Measurements from ENCODE around the gene ATP5F1A.

Gene ATP5F1A

GRCh38 chr18:46046688-46047087, 51.4 kb downstream of the ATP5F1A start:
- Histone ChIP-seq H3K36me3 (ENCODE audit: insufficient read depth, low read length) (no peaks in the 10 kb centered on the region), H3K9ac (ENCODE audit: low read depth, low read length, poor library complexity, severe bottlenecking) (no peak overlapping the region), H3K4me3 (ENCODE audit: low read length, poor library complexity, severe bottlenecking) (no peak overlapping the region), H4K20me1 (ENCODE audit: insufficient read depth, low read length, poor library complexity, severe bottlenecking) (no peaks in the 10 kb centered on the region), H2AFZ (ENCODE audit: low read length) (no peak overlapping the region), H3K79me2 (ENCODE audit: insufficient read depth, low read length) (no peaks in the 10 kb centered on the region), H3K4me1 (ENCODE audit: insufficient read depth, low read length, poor library complexity, severe bottlenecking) (peaks cover 31% of the 10 kb centered on the region), H3F3A (ENCODE audit: low read depth) (peaks cover 11% of the 10 kb centered on the region), H3K9me3 (ENCODE audit: insufficient read depth, low read depth, low read length) (no peaks in the 10 kb centered on the region), H3K9me2 (replicated peaks; ENCODE audit: low read depth, low read length) (no peaks in the 10 kb centered on the region), H3K4me2 (ENCODE audit: low read depth, low read length, poor library complexity, severe bottlenecking) (no peak overlapping the region), H3K27me3 (ENCODE audit: insufficient read depth, low read length, poor library complexity, severe bottlenecking) (no peaks in the 10 kb centered on the region)
- TF ChIP-seq EZH2phosphoT487 (IDR thresholded peaks at IDR 0.05; ENCODE audit: borderline replicate concordance) (no peak), CTCF (conservative IDR thresholded peaks at IDR 0.05; ENCODE audit: low read length) (no peak)

GRCh38 chr18:46046126-46046525, 52.0 kb downstream of the ATP5F1A start:
- no peaks in the 10 kb centered on the region for H3K36me3 ChIP-seq (ENCODE audit: insufficient read depth, low read length)
- no peak overlapping the region for H2AFZ ChIP-seq (ENCODE audit: low read length)
- TF ChIP-seq EZH2phosphoT487 (IDR thresholded peaks at IDR 0.05; ENCODE audit: borderline replicate concordance) (no peak), CTCF (conservative IDR thresholded peaks at IDR 0.05; ENCODE audit: low read length) (peak; percentile 15; the same call in 1 of the 2 replicates)
- no peak overlapping the region for H3K4me2 ChIP-seq (ENCODE audit: low read depth, low read length, poor library complexity, severe bottlenecking)
- no peaks in the 10 kb centered on the region for H4K20me1 ChIP-seq (ENCODE audit: insufficient read depth, low read length, poor library complexity, severe bottlenecking)
- no peaks in the 10 kb centered on the region for H3K27me3 ChIP-seq (ENCODE audit: insufficient read depth, low read length, poor library complexity, severe bottlenecking)
- H3K9me2 ChIP-seq (replicated peaks; ENCODE audit: low read depth, low read length) = no peaks in the 10 kb centered on the region
- H3K79me2 ChIP-seq (ENCODE audit: insufficient read depth, low read length) = no peaks in the 10 kb centered on the region
- H3K9me3 ChIP-seq (ENCODE audit: insufficient read depth, low read depth, low read length) = no peaks in the 10 kb centered on the region
- no peak overlapping the region for H3K4me3 ChIP-seq (ENCODE audit: low read length, poor library complexity, severe bottlenecking)
- peaks cover 11% of the 10 kb centered on the region for H3F3A ChIP-seq (ENCODE audit: low read depth)
- H3K9ac ChIP-seq (ENCODE audit: low read depth, low read length, poor library complexity, severe bottlenecking) = no peak overlapping the region
- H3K4me1 ChIP-seq (ENCODE audit: insufficient read depth, low read length, poor library complexity, severe bottlenecking) = peaks cover 29% of the 10 kb centered on the region

- Histone ChIP-seq H3K9me2 (replicated peaks; ENCODE audit: low read depth, low read length) (no peaks in the 10 kb centered on the region), H3F3A (ENCODE audit: low read depth) (peaks cover 11% of the 10 kb centered on the region), H4K20me1 (ENCODE audit: insufficient read depth, low read length, poor library complexity, severe bottlenecking) (no peaks in the 10 kb centered on the region), H3K9me3 (ENCODE audit: insufficient read depth, low read depth, low read length) (no peaks in the 10 kb centered on the region), H2AFZ (ENCODE audit: low read length) (no peak overlapping the region), H3K9ac (ENCODE audit: low read depth, low read length, poor library complexity, severe bottlenecking) (no peak overlapping the region), H3K4me1 (ENCODE audit: insufficient read depth, low read length, poor library complexity, severe bottlenecking) (peaks cover 32% of the 10 kb centered on the region), H3K4me2 (ENCODE audit: low read depth, low read length, poor library complexity, severe bottlenecking) (peak overlapping the region; percentile 46), H3K4me3 (ENCODE audit: low read length, poor library complexity, severe bottlenecking) (no peak overlapping the region), H3K79me2 (ENCODE audit: insufficient read depth, low read length) (no peaks in the 10 kb centered on the region), H3K27me3 (ENCODE audit: insufficient read depth, low read length, poor library complexity, severe bottlenecking) (no peaks in the 10 kb centered on the region), H3K36me3 (ENCODE audit: insufficient read depth, low read length) (no peaks in the 10 kb centered on the region)
- TF ChIP-seq CTCF (conservative IDR thresholded peaks at IDR 0.05; ENCODE audit: low read length) (no peak), EZH2phosphoT487 (IDR thresholded peaks at IDR 0.05; ENCODE audit: borderline replicate concordance) (no peak)
Measured at GRCh38 chr18:46042571-46043123, 55.4 kb downstream of the ATP5F1A start.

All from Loucy (cell line).